ENCODE measurements around the gene SLC43A1. TPM values are rescaled to one million over a fixed set of nuclear protein-coding genes. Genes with fewer than 3 reads are reported as not detected.

Gene SLC43A1
- total RNA-seq, 1 experiment from 2014 or later: 238 TPM

DNA sequence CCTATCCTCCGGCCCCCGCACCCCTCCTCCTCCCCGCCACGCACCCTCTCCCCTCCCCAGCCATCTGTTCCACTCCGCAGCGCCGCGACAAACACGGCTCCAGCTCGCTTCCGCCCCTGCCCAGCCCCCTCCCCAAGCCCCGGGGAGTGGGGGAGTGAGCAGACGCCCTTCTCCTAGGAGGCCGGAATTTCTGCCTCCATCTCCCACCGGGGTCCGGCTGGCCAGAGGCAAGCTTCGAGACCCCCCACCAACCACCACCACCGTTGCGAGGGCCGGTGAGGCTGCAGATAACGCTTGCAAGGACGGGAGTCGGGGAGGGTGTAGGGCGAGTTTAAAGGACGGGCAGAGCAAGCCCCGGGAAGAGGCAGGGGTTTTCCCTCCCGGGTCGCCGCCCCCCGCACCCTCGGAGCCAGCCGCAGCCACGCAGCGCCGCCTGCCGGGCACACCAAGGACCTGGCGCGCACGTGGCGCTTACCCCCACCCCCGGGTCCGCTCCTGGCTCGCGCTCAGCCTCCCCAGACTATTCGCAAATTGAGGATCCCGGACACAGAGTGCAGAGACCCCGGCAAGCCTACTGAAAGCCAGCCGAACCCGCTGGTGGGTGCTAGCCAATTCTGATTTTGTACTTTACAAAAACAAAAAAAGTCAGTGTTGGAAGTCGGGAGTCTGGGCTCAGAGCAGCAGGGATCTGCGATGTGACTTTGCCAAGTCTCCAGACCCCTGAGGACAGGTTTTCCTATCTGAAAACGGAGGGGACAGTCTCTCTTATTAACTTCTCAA, 32.5 kb downstream of the SLC43A1 start:
- no peak overlapping the region for H3K27ac ChIP-seq (ENCODE audit: low read length)
- H3K27me3 ChIP-seq (ENCODE audit: low read length): no peaks in the 10 kb centered on the region
- H3K4me1 ChIP-seq (ENCODE audit: low read length): peaks cover 32% of the 10 kb centered on the region
- H3K9ac ChIP-seq (ENCODE audit: low read length): no peak overlapping the region
- no peak overlapping the region for H3K4me2 ChIP-seq (ENCODE audit: low read depth, low read length, poor library complexity, severe bottlenecking)
- H3K9me2 ChIP-seq (replicated peaks; ENCODE audit: insufficient read depth, low read length): no peaks in the 10 kb centered on the region
- no peak overlapping the region for H3K4me3 ChIP-seq (ENCODE audit: low read length)
- peaks cover 37% of the 10 kb centered on the region for H3K36me3 ChIP-seq (ENCODE audit: insufficient read depth, low read length)
- no peak overlapping the region for H2AFZ ChIP-seq (ENCODE audit: low read length)
- no peak for DNase-seq
- no peaks in the 10 kb centered on the region for H3K79me2 ChIP-seq (ENCODE audit: low read length)
- peaks cover 12% of the 10 kb centered on the region; the same call in 1 of the 2 replicates for H4K20me1 ChIP-seq (ENCODE audit: insufficient read depth, low read depth, low read length)
- no peaks in the 10 kb centered on the region for H3K9me3 ChIP-seq (ENCODE audit: low read length)

DNA sequence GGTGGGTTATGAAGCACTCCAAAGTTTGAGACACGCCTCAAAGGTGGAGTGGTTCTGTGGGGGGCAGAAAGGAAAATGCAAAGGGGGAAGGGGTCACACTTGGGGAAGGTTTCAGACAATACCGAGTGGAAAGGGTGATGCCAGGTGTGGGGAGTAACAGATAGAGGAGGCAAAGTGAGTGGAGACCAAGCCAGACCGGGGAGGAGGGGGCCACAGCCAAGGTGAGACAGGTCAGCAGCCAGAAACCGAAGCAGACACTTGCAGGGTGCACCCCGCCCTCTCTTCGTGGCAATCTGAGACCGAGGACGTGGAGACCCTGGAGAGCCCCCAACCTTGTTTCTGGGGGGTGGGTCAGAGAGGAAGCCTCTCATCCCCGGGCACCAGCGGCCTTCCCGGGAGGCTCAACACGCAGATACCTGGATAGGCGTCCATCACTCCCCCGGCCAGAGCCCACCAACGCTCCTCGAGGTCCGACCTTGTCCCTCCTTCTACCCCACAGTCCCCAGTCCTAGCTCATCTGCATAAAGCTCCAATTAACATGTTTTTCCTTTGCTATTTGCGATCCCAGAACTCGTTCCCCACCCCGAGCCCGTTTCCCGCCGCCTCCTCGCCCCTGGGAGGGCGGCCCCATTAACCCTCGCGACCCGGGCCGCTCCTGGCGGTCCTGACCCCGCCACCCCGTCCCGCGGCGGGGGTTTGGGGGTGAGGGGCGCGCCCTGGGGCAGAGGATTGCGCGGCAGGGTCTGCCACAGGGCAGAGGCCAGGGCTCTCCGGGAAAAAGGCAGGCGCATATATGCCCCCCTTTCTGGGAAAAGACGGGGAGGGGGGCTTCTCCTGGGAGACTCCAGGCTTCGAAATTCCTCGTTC, 33.4 kb downstream of the SLC43A1 start:
- H3K9me3 ChIP-seq (ENCODE audit: low read length): no peaks in the 10 kb centered on the region
- H3K9ac ChIP-seq (ENCODE audit: low read length): no peak overlapping the region
- no peaks in the 10 kb centered on the region for H3K9me2 ChIP-seq (replicated peaks; ENCODE audit: insufficient read depth, low read length)
- H2AFZ ChIP-seq (ENCODE audit: low read length): no peak overlapping the region
- H3K4me2 ChIP-seq (ENCODE audit: low read depth, low read length, poor library complexity, severe bottlenecking): no peak overlapping the region
- H3K4me3 ChIP-seq (ENCODE audit: low read length): no peak overlapping the region
- peaks cover 31% of the 10 kb centered on the region for H3K36me3 ChIP-seq (ENCODE audit: insufficient read depth, low read length)
- H4K20me1 ChIP-seq (ENCODE audit: insufficient read depth, low read depth, low read length): peaks cover 12% of the 10 kb centered on the region; the same call in 1 of the 2 replicates
- DNase-seq: no peak
- H3K79me2 ChIP-seq (ENCODE audit: low read length): no peaks in the 10 kb centered on the region
- H3K4me1 ChIP-seq (ENCODE audit: low read length): peaks cover 34% of the 10 kb centered on the region
- H3K27me3 ChIP-seq (ENCODE audit: low read length): no peaks in the 10 kb centered on the region
- H3K27ac ChIP-seq (ENCODE audit: low read length): no peak overlapping the region

DNA sequence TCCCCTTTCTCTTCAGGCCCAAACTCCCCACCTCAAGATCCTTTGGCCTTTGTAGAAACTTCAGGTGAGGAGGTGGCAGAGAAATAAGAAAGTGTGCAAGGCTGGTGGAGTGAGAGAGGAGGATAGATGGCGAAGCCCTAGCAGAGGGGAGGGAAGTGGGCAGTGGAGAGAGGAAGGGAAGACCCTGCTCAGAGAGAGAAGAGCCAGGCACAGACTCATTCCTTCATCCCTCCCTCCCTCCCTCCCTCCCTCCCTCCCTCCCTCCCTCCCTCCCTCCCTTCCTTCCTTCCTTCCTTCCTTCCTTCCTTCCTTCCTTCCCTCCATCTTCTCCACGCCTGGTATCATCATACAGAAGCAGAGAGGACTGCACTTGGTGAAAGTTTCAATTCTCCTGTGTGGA, 34.2 kb downstream of the SLC43A1 start:
- Histone ChIP-seq H3K9ac (ENCODE audit: low read length) (no peak overlapping the region), H3K4me1 (ENCODE audit: low read length) (peaks cover 42% of the 10 kb centered on the region), H2AFZ (ENCODE audit: low read length) (no peak overlapping the region), H3K9me3 (ENCODE audit: low read length) (no peaks in the 10 kb centered on the region), H3K4me3 (ENCODE audit: low read length) (no peak overlapping the region), H4K20me1 (ENCODE audit: insufficient read depth, low read depth, low read length) (peaks cover 12% of the 10 kb centered on the region; the same call in 1 of the 2 replicates), H3K79me2 (ENCODE audit: low read length) (no peaks in the 10 kb centered on the region), H3K27me3 (ENCODE audit: low read length) (no peaks in the 10 kb centered on the region), H3K27ac (ENCODE audit: low read length) (no peak overlapping the region), H3K36me3 (ENCODE audit: insufficient read depth, low read length) (peaks cover 30% of the 10 kb centered on the region), H3K9me2 (replicated peaks; ENCODE audit: insufficient read depth, low read length) (no peaks in the 10 kb centered on the region), H3K4me2 (ENCODE audit: low read depth, low read length, poor library complexity, severe bottlenecking) (no peak overlapping the region)
- no peak for DNase-seq

DNA sequence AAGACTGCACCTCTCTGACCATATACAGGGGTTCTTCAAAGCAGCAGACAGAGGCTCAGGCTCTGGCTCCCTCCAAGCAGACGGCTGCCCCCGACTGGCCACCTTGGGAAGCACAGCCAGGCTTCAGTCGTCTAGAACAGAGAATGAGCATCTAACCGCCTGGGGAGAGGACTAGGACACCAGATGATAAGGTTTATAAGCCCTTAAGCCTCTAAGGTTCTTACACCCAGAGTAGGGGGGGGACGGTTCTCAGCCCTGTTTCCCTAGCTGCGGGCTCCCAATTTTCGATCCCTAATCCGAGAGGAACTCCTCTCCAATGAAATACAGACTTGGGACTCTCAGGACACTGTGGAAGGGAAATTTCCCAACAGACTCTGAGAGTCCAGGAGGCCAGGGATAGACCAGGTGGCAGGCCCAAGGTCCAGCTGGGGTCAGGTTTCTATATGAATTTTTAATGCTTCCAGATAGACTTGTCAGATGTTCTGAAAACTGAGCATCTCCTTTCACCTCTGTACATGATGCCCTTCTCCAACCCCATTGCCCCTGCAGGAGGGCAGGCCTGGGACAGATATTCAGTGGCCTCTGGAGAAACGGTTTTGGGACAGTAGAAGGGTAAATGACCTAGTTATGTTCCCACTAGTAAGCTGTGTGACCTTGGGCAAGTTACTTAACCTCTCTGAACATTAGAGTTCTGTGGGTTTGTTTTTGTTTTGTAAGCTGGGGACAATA, 34.9 kb downstream of the SLC43A1 start:
- H3K4me3 ChIP-seq (ENCODE audit: low read length): no peak overlapping the region
- H4K20me1 ChIP-seq (ENCODE audit: insufficient read depth, low read depth, low read length): peaks cover 12% of the 10 kb centered on the region; the same call in 1 of the 2 replicates
- H3K27me3 ChIP-seq (ENCODE audit: low read length): no peaks in the 10 kb centered on the region
- H3K9me2 ChIP-seq (replicated peaks; ENCODE audit: insufficient read depth, low read length): no peaks in the 10 kb centered on the region
- H3K4me2 ChIP-seq (ENCODE audit: low read depth, low read length, poor library complexity, severe bottlenecking): no peak overlapping the region
- H3K36me3 ChIP-seq (ENCODE audit: insufficient read depth, low read length): peaks cover 24% of the 10 kb centered on the region
- H3K79me2 ChIP-seq (ENCODE audit: low read length): no peaks in the 10 kb centered on the region
- no peaks in the 10 kb centered on the region for H3K9me3 ChIP-seq (ENCODE audit: low read length)
- no peak overlapping the region for H3K27ac ChIP-seq (ENCODE audit: low read length)
- H3K4me1 ChIP-seq (ENCODE audit: low read length): peaks cover 44% of the 10 kb centered on the region
- no peak overlapping the region for H3K9ac ChIP-seq (ENCODE audit: low read length)
- peak; percentile 90 for DNase-seq
- no peak overlapping the region for H2AFZ ChIP-seq (ENCODE audit: low read length)

GRCh38 chr11:57479911-57480310, 35.6 kb downstream of the SLC43A1 start:
- Histone ChIP-seq H3K9ac (ENCODE audit: low read length) (no peak overlapping the region), H3K4me1 (ENCODE audit: low read length) (peaks cover 37% of the 10 kb centered on the region), H3K36me3 (ENCODE audit: insufficient read depth, low read length) (peaks cover 17% of the 10 kb centered on the region), H3K9me3 (ENCODE audit: low read length) (no peaks in the 10 kb centered on the region), H3K4me3 (ENCODE audit: low read length) (no peak overlapping the region), H4K20me1 (ENCODE audit: insufficient read depth, low read depth, low read length) (peaks cover 12% of the 10 kb centered on the region; the same call in 1 of the 2 replicates), H3K27ac (ENCODE audit: low read length) (no peak overlapping the region), H3K79me2 (ENCODE audit: low read length) (no peaks in the 10 kb centered on the region), H3K27me3 (ENCODE audit: low read length) (no peaks in the 10 kb centered on the region), H2AFZ (ENCODE audit: low read length) (no peak overlapping the region), H3K4me2 (ENCODE audit: low read depth, low read length, poor library complexity, severe bottlenecking) (no peak overlapping the region), H3K9me2 (replicated peaks; ENCODE audit: insufficient read depth, low read length) (no peaks in the 10 kb centered on the region)
- DNase-seq: no peak

- no peaks in the 10 kb centered on the region for H3K9me3 ChIP-seq (ENCODE audit: low read length)
- no peak overlapping the region for H3K4me2 ChIP-seq (ENCODE audit: low read depth, low read length, poor library complexity, severe bottlenecking)
- no peak for DNase-seq
- no peaks in the 10 kb centered on the region for H3K27me3 ChIP-seq (ENCODE audit: low read length)
- no peak overlapping the region for H3K4me3 ChIP-seq (ENCODE audit: low read length)
- no peak overlapping the region for H2AFZ ChIP-seq (ENCODE audit: low read length)
- H3K9me2 ChIP-seq (replicated peaks; ENCODE audit: insufficient read depth, low read length): no peaks in the 10 kb centered on the region
- peaks cover 12% of the 10 kb centered on the region; the same call in 1 of the 2 replicates for H4K20me1 ChIP-seq (ENCODE audit: insufficient read depth, low read depth, low read length)
- peaks cover 29% of the 10 kb centered on the region for H3K4me1 ChIP-seq (ENCODE audit: low read length)
- no peak overlapping the region for H3K9ac ChIP-seq (ENCODE audit: low read length)
- peaks cover 10% of the 10 kb centered on the region for H3K36me3 ChIP-seq (ENCODE audit: insufficient read depth, low read length)
- H3K27ac ChIP-seq (ENCODE audit: low read length): no peak overlapping the region
- no peaks in the 10 kb centered on the region for H3K79me2 ChIP-seq (ENCODE audit: low read length)
Measured at GRCh38 chr11:57479021-57479663, 36.4 kb downstream of the SLC43A1 start.

DNA sequence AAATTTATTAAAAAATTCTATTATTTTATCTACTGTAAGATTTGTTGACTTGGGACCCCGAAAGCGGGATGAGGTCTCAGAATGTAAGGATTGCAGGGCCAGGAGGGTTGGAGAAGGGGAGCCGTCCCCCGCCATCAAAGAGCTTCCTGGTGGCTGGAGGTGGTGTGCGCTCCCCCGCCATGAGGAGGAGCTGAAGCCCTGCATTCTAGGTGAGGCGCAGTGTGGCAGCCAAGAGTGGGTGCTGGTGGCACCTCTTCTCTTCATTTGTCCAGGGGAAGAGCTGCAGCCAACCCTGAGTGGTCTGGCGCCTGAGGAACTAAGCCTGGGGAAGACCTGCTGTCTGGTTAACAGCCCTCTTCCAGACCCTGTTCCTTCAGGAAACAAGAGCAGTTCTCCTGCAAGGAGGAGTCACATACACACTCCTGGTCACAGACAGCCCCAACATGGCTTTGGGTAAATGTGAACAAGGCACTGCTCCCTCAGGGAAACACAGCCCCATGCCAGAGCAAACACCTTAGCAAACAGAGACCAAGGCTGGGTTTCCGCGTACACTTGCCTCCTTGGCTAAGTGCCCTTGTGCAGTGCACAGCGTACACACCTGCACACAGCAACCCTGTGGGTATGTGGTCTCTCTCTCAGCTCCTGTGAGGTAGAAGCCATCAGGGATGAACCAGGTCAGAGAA, 37.9 kb downstream of the SLC43A1 start:
- H3K79me2 ChIP-seq (ENCODE audit: low read length): no peaks in the 10 kb centered on the region
- peaks cover 26% of the 10 kb centered on the region for H3K4me1 ChIP-seq (ENCODE audit: low read length)
- H3K9me3 ChIP-seq (ENCODE audit: low read length): no peaks in the 10 kb centered on the region
- no peak overlapping the region for H3K27ac ChIP-seq (ENCODE audit: low read length)
- no peaks in the 10 kb centered on the region for H3K36me3 ChIP-seq (ENCODE audit: insufficient read depth, low read length)
- H3K27me3 ChIP-seq (ENCODE audit: low read length): no peaks in the 10 kb centered on the region
- DNase-seq: peak; percentile 68
- H2AFZ ChIP-seq (ENCODE audit: low read length): no peak overlapping the region
- peaks cover 12% of the 10 kb centered on the region; the same call in 1 of the 2 replicates for H4K20me1 ChIP-seq (ENCODE audit: insufficient read depth, low read depth, low read length)
- no peak overlapping the region for H3K4me3 ChIP-seq (ENCODE audit: low read length)
- H3K4me2 ChIP-seq (ENCODE audit: low read depth, low read length, poor library complexity, severe bottlenecking): peak overlapping the region; percentile 68
- H3K9me2 ChIP-seq (replicated peaks; ENCODE audit: insufficient read depth, low read length): no peaks in the 10 kb centered on the region
- no peak overlapping the region for H3K9ac ChIP-seq (ENCODE audit: low read length)

Data from Karpas-422 (cell line).